H1 (cell line): ENCODE measurements around the gene ASPHD2. TPM values are rescaled to one million over a fixed set of nuclear protein-coding genes. Genes with fewer than 3 reads are reported as not detected.

Source experiments
- MAX ChIP-seq: IDR thresholded peaks from 2 replicates; pipeline ENCODE4 v1.6.1; 2012; ENCODE audit warnings: inconsistent platforms
- NANOG ChIP-seq: IDR thresholded peaks from 2 replicates; pipeline ENCODE4 v1.6.1; 2011; ENCODE audit warnings: low read length, low read depth, mild to moderate bottlenecking, inconsistent platforms; ENCODE audit not compliant: insufficient read depth, poor library complexity, severe bottlenecking
- polyA plus RNA-seq, 7 experiments: library from polyadenylated mRNA; depleted of rRNA in 3 of 7; stranded (reverse) in 5 of 7; unstranded in 2 of 7; fragments of >200 nt in 5 of 7; fragments of 200-250 nt in 2 of 7; gene quantifications; 1 replicate in 5 of 7; 2 replicates in 1 of 7; 4 replicates in 1 of 7; pipeline versions ENCODE4 v1.2.1 to v1.2.3, GENCODE V29; 2011 to 2013; ENCODE audit warnings: missing spikeins in 2 of 7, mixed read lengths in 2 of 7
- total RNA-seq: library from RNA; stranded (reverse); fragmentation: NEBNext Ultra II Directional; extraction: Animal tissue kit (Norgen Biotek cat#: 25700); gene quantifications from 2 replicates; pipeline ENCODE4 v1.2.1, GENCODE V29; 2021

The ASPHD2 gene
- total and polyA plus RNA-seq, 2 of the 8 experiments (the other 6 are each of a cell fraction or from before 2014, with no cell fraction given) = 7.2 to 11.0 TPM

- TF ChIP-seq MAX = no peak
- no peak for TF ChIP-seq NANOG
Measured at GRCh38 chr22:26453812-26454500, 24.9 kb downstream of the ASPHD2 start (continued).
